ENCODE measurements around the gene DDAH2.

The DDAH2 gene

GRCh38 chr6:31706599-31706998 is 22.5 kb downstream of the DDAH2 start, which contains the start of gene LY6G6F:
Gene LY6G6F (plus strand): TSS chr6:31706866. CDS start chr6:31706907, 41 bp downstream.
- no peak for TF ChIP-seq FOXM1 (IDR thresholded peaks at IDR 0.05; ENCODE audit: borderline replicate concordance, low read depth)
- no peak for TF ChIP-seq YY1 (IDR thresholded peaks at IDR 0.05; ENCODE audit: low read depth)
- TF ChIP-seq USF1 (IDR thresholded peaks at IDR 0.05): no peak
- TF ChIP-seq MAX (IDR thresholded peaks at IDR 0.05): no peak
- no peak for TF ChIP-seq EP300 (IDR thresholded peaks at IDR 0.05; ENCODE audit: borderline replicate concordance)
- TF ChIP-seq ZBTB7A (IDR thresholded peaks at IDR 0.05; ENCODE audit: low read depth): no peak
- no peak for TF ChIP-seq TAF1 (IDR thresholded peaks at IDR 0.05; ENCODE audit: low read depth)
- no peak for TF ChIP-seq REST (IDR thresholded peaks at IDR 0.05; ENCODE audit: low read depth)
- TF ChIP-seq TEAD4 (IDR thresholded peaks at IDR 0.05): no peak
- no peak for TF ChIP-seq EGR1 (IDR thresholded peaks at IDR 0.05)
- no peak for TF ChIP-seq CREB1 (IDR thresholded peaks at IDR 0.05; ENCODE audit: low read depth)

- TF ChIP-seq RAD21 (IDR thresholded peaks at IDR 0.05; ENCODE audit: low read depth) (no peak), EGR1 (IDR thresholded peaks at IDR 0.05) (no peak), NFIC (IDR thresholded peaks at IDR 0.05) (no peak), FOXM1 (IDR thresholded peaks at IDR 0.05; ENCODE audit: borderline replicate concordance, low read depth) (no peak), TAF1 (IDR thresholded peaks at IDR 0.05; ENCODE audit: low read depth) (no peak), TCF12 (IDR thresholded peaks at IDR 0.05; ENCODE audit: low read depth) (no peak), REST (IDR thresholded peaks at IDR 0.05; ENCODE audit: low read depth) (no peak), USF1 (IDR thresholded peaks at IDR 0.05) (no peak)
These were observed 23.2 kb downstream of the DDAH2 start for GRCh38 chr6:31705931-31706330.

- TF ChIP-seq TAF1 (IDR thresholded peaks at IDR 0.05; ENCODE audit: low read depth) (peak; percentile 65), TCF12 (IDR thresholded peaks at IDR 0.05; ENCODE audit: low read depth) (no peak), REST (IDR thresholded peaks at IDR 0.05; ENCODE audit: low read depth) (no peak), EP300 (IDR thresholded peaks at IDR 0.05; ENCODE audit: borderline replicate concordance) (no peak; the same call in 1 of the 2 replicates), YY1 (IDR thresholded peaks at IDR 0.05; ENCODE audit: low read depth) (peak; percentile 57), RAD21 (IDR thresholded peaks at IDR 0.05; ENCODE audit: low read depth) (peak; percentile 1; the same call in 1 of the 2 replicates), USF1 (IDR thresholded peaks at IDR 0.05) (no peak), EGR1 (IDR thresholded peaks at IDR 0.05) (no peak), TEAD4 (IDR thresholded peaks at IDR 0.05) (peak; percentile 33; the same call in 1 of the 2 replicates), CREB1 (IDR thresholded peaks at IDR 0.05; ENCODE audit: low read depth) (peak; percentile 85), MAX (IDR thresholded peaks at IDR 0.05) (peak; percentile 43; the same call in 1 of the 2 replicates), FOXM1 (IDR thresholded peaks at IDR 0.05; ENCODE audit: borderline replicate concordance, low read depth) (no peak), ZBTB7A (IDR thresholded peaks at IDR 0.05; ENCODE audit: low read depth) (peak; percentile 34; the same call in 1 of the 2 replicates), CEBPB (IDR thresholded peaks at IDR 0.05) (peak; percentile 99), NFIC (IDR thresholded peaks at IDR 0.05) (no peak)
These were observed 26.0 kb downstream of the DDAH2 start, which contains the start of gene ABHD16A for GRCh38 chr6:31702819-31703716. Gene ABHD16A (minus strand): TSS chr6:31703324. CDS start chr6:31703281, 43 bp downstream.

Measured in Ishikawa (cell line).